ENCODE results near the gene CDC42EP2.

DNA sequence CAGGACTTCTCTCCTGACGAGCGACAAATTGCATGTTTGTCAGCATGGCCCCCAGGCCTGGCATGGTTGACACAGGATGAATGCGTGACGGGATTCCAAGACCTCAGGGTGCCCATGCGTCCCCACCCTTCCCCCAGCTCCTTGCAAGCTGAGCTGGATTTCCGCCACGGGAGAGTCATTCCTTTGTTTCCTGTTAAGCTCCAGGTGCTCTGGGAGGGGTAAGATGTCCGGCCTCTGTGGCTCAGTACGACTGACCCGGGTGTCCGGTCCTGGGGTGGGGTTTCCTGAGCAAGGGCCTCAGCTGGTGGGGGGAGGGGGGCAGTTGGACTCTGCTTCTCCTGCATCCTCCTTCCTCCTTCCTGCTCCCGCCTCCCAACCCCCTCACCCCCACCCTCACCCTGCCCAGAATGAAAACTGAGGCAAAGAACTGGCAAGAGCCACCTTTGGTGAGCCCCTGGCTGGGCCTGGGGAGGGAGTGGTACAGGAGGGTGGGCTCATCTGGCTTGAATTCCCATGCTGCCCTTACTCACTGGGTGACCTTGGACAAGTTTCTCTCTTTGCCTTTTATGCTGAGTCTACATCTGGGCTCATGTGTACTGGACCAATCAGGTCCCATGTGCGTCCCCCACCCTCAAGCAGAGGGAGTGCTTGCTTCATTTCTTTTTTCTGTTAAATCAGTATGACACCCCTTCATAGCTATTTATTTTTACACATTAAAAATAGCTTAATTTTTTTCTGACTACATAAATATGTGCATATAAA, 2.5 kb downstream of the CDC42EP2 start:
- TF ChIP-seq, protein P1, sequence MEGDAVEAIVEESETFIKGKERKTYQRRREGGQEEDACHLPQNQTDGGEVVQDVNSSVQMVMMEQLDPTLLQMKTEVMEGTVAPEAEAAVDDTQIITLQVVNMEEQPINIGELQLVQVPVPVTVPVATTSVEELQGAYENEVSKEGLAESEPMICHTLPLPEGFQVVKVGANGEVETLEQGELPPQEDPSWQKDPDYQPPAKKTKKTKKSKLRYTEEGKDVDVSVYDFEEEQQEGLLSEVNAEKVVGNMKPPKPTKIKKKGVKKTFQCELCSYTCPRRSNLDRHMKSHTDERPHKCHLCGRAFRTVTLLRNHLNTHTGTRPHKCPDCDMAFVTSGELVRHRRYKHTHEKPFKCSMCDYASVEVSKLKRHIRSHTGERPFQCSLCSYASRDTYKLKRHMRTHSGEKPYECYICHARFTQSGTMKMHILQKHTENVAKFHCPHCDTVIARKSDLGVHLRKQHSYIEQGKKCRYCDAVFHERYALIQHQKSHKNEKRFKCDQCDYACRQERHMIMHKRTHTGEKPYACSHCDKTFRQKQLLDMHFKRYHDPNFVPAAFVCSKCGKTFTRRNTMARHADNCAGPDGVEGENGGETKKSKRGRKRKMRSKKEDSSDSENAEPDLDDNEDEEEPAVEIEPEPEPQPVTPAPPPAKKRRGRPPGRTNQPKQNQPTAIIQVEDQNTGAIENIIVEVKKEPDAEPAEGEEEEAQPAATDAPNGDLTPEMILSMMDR (optimal IDR thresholded peaks at IDR 0.05 in 1 of 3, IDR thresholded peaks at IDR 0.05 in 1 of 3, conservative IDR thresholded peaks at IDR 0.05 in 1 of 3; ENCODE audit: extremely low read depth in 1 of 3, insufficient read depth in 2 of 3, low read length in 3 of 3) = no peak
- no peak for TF ChIP-seq EZH2 (IDR thresholded peaks at IDR 0.05; ENCODE audit: low read length)

Data from keratinocyte (primary cell).